Neural crest cell (in vitro differentiated cells): ENCODE measurements around the gene RHOT1. TPM values are rescaled to one million over a fixed set of nuclear protein-coding genes. Genes with fewer than 3 reads are reported as not detected.

Source experiments
- DNase-seq: peaks from one replicate; pipeline ENCODE4 v3.0.0; 2021; ENCODE audit warnings: low read depth, mixed read lengths, low spot score
- H3K27ac Mint-ChIP-seq: one replicate; pipeline ENCODE4 v1.8.0; 2021; ENCODE audit warnings: mild to moderate bottlenecking, mixed read lengths; ENCODE audit not compliant: unreplicated experiment
- H3K27me3 Mint-ChIP-seq: 2 replicates; pipeline ENCODE4 v1.8.0; 2021; ENCODE audit warnings: low read depth, mild to moderate bottlenecking, mixed read lengths
- H3K36me3 Mint-ChIP-seq: 2 replicates; pipeline ENCODE4 v1.8.0; 2021; ENCODE audit warnings: low read depth, mild to moderate bottlenecking, mixed read lengths
- H3K4me1 Mint-ChIP-seq: 2 replicates; pipeline ENCODE4 v1.8.0; 2021; ENCODE audit warnings: mixed read lengths
- H3K4me3 Mint-ChIP-seq: one replicate; pipeline ENCODE4 v1.8.0; 2021; ENCODE audit warnings: mild to moderate bottlenecking, mixed read lengths
- H3K9me3 Mint-ChIP-seq: 2 replicates; pipeline ENCODE4 v1.8.0; 2021; ENCODE audit warnings: mixed read lengths
- CTCF ChIP-seq: fragments of 200-600 bp; sonication (generic); conservative IDR thresholded peaks from 2 replicates; pipeline ENCODE4 v1.5.0; 2021; ENCODE audit warnings: antibody characterized with exemption, mild to moderate bottlenecking
- total RNA-seq: library from RNA; stranded (reverse); gene quantifications from 2 replicates; pipeline ENCODE4 v1.2.1, GENCODE V29; 2021

Gene RHOT1
- total RNA-seq, 1 donor from 2014 or later = 30.1 TPM

GRCh38 chr17:32256012-32256700 is 113.9 kb downstream of the RHOT1 start:
- peaks cover 40% of the 10 kb centered on the region for H3K4me1 Mint-ChIP-seq
- no peak for TF ChIP-seq CTCF
- no peak overlapping the region for H3K27ac Mint-ChIP-seq
- H3K9me3 Mint-ChIP-seq = no peaks in the 10 kb centered on the region
- no peak for DNase-seq
- H3K4me3 Mint-ChIP-seq = no peak overlapping the region
- peaks cover 14% of the 10 kb centered on the region for H3K27me3 Mint-ChIP-seq
- no peaks in the 10 kb centered on the region for H3K36me3 Mint-ChIP-seq

GRCh38 chr17:32256701-32257019 is 114.4 kb downstream of the RHOT1 start:
- no peak for DNase-seq
- TF ChIP-seq CTCF = no peak
- Mint-ChIP-seq H3K27ac (no peak overlapping the region), H3K4me3 (no peak overlapping the region), H3K4me1 (peaks cover 43% of the 10 kb centered on the region), H3K27me3 (peaks cover 17% of the 10 kb centered on the region), H3K36me3 (no peaks in the 10 kb centered on the region), H3K9me3 (no peaks in the 10 kb centered on the region)

- H3K36me3 Mint-ChIP-seq = no peaks in the 10 kb centered on the region
- peaks cover 47% of the 10 kb centered on the region for H3K4me1 Mint-ChIP-seq
- no peaks in the 10 kb centered on the region for H3K9me3 Mint-ChIP-seq
- peak overlapping the region; percentile 39 for H3K4me3 Mint-ChIP-seq
- no peak for TF ChIP-seq CTCF
- no peak for DNase-seq
- H3K27ac Mint-ChIP-seq = peak overlapping the region; percentile 93
- peaks cover 32% of the 10 kb centered on the region for H3K27me3 Mint-ChIP-seq
Observed at GRCh38 chr17:32258383-32259140, 116.3 kb downstream of the RHOT1 start.

- Mint-ChIP-seq H3K36me3 (no peaks in the 10 kb centered on the region), H3K27ac (peak overlapping the region; percentile 73), H3K9me3 (no peaks in the 10 kb centered on the region), H3K4me1 (peaks cover 53% of the 10 kb centered on the region), H3K27me3 (peaks cover 43% of the 10 kb centered on the region), H3K4me3 (peak overlapping the region; percentile 64)
- no peak for DNase-seq
- no peak for TF ChIP-seq CTCF
Observed at GRCh38 chr17:32259586-32259985, 117.3 kb downstream of the RHOT1 start.

GRCh38 chr17:32261417-32261736 is 119.1 kb downstream of the RHOT1 start:
- no peak overlapping the region for H3K27ac Mint-ChIP-seq
- peak overlapping the region; percentile 28 for H3K4me3 Mint-ChIP-seq
- H3K36me3 Mint-ChIP-seq = no peaks in the 10 kb centered on the region
- no peak for DNase-seq
- H3K27me3 Mint-ChIP-seq = peaks cover 51% of the 10 kb centered on the region
- peaks cover 55% of the 10 kb centered on the region for H3K4me1 Mint-ChIP-seq
- H3K9me3 Mint-ChIP-seq = no peaks in the 10 kb centered on the region
- no peak for TF ChIP-seq CTCF
